ENCODE measurements around the gene EMC9.
"Not testable (repeated sequence)": the region's sequence is repeated elsewhere in the genome, so short reads cannot be mapped to it uniquely, and the experiment has no call there.

Gene EMC9

DNA sequence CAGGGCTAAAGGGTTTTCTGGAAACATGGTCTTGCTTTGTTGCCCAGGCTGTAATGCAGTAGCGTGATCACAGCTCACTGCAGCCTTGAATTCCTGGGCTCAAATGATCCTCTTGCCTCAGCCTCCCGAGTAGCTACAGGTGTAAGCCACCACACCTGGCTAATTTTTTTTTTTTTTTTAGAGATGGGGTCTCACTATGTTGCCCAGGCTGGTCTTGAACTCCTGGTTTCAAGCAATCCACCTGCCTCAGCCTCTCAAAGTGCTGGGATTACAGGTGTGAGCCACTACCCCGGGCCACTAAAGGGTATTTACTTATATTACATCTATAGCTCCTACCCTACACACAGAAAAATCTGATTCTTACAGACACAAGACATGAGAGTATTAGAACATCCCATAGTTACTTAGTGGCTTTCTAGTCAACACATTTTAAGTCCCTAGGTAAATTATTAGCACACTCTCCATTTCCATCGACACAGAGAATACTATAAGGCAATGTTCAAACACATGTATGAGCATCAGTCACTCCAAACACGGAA is 33.0 kb downstream of the EMC9 start:
- DNase-seq (ENCODE audit: low read depth in 2 of 2), result no peak

DNA sequence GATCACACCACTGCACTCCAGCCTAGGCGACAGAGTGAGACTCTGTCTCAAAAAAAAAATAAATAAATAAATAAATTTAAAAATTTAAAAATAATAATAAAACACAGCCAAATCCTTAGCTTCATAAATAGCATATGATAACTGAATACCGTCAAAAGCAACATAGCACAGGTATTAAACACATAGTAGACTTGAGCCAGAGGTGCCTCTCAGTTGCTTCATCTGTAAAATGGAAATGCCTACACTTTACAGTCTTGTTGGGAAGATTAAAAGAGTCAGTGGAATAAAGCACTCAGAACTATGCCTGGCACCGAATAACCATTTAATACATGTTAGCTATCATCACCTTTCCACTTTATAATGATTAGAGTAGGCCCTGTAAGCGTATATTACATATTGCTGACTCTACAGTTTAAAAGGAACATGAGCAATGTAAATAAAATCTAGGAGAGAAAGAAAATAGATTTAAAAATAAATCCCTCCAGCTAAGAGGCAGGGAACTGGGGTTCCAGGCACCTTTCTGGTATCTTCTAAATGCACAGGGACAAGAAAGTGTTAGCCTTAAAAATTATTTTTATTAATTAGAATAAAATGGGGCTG is 34.6 kb downstream of the EMC9 start:
- no peak for DNase-seq (ENCODE audit: low read depth in 2 of 2)

DNA sequence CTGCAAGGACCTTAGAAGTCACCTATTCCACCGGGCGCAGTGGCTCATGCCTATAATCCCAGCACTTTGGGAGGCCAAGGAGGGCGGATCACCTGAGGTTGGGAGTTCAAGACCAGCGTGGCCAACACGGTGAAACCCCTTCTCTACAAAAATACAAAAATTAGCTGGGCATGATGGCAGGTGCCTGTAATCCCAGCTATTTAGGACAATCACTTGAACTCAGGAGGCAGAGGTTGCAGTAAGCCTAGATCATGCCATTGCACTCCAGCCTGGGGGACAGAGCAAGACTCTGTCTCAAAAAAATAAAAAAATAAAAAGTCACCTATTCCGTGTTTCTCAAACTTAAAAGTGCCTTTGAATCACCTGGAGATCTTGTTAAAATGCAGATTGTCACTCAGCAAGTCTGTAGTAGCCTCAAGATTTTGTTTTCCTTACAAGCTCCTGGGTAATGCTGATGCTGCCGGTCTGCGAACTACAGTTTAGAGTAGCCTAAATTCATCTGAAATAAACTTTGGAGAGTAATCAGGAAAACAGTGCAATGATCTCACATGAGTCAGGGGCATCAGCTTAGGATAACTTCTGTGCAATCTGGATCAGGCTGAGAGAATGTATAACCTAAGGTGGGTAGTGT is 35.7 kb downstream of the EMC9 start:
- not testable (repeated sequence) for DNase-seq (ENCODE audit: low read depth in 2 of 2)

DNA sequence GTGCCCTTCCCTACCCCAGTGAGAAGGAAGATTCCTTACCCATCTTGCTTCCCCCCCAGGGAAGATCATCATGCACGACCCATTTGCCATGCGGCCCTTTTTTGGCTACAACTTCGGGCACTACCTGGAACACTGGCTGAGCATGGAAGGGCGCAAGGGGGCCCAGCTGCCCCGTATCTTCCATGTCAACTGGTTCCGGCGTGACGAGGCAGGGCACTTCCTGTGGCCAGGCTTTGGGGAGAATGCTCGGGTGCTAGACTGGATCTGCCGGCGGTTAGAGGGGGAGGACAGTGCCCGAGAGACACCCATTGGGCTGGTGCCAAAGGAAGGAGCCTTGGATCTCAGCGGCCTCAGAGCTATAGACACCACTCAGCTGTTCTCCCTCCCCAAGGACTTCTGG is 37.9 kb downstream of the EMC9 start:
- DNase-seq (ENCODE audit: low read depth in 2 of 2), result no peak

DNA sequence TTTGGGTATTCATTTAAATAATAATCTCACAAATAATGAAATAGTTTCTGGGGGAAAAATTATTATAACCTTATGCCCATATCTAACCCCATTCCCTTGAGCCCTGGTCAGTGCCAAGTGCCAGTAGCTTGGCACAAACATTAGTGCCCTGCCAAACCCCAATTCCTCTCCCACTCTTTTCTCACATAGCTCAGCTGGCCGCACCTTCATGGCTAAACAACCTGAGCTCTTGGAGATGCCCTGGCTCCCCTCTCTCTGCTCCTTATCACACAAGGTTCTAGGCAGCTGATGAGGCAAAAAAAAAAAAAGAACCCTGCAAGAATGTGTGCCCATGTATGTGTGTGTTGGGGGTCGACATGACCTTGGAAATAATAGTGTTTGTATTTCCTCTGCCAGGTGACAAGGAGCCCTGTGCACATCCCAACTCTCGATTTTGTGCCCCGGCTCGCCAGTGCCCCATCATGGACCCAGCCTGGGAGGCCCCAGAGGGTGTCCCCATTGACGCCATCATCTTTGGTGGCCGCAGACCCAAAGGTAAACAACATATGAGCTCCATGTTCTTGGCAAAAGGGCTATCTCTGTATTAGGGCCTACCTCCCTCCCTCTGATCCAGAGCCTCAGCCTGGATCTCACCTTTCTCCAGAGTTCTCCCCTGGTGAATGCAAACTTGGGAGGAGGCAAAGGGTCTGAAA is 38.9 kb downstream of the EMC9 start:
- no peak for DNase-seq (ENCODE audit: low read depth in 2 of 2)

DNA sequence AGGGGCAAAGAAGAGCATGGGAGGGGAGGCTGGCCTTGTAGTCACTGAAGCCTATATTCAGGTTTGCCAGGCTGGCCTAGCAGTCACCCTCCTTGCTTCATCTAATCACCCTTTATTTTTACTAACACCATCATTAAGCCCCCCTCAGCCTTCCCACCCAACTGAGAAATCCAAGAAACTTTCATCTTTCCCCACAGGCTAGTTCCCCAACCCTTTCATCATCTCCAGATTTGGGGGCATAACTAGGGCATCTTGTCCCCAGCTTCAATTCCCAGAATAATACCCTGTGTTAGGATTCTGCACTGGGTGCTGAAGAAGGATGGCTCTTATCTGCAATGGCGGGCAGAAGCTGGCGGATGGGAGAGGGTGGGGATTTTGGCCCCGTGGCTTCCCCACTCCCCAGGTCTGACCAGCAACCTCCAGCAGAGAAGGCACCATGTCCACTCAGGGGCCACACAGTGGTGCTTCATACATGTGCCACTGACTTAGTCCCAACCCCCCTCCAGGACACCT is 40.4 kb downstream of the EMC9 start:
- no peak for DNase-seq (ENCODE audit: low read depth in 2 of 2)

DNA sequence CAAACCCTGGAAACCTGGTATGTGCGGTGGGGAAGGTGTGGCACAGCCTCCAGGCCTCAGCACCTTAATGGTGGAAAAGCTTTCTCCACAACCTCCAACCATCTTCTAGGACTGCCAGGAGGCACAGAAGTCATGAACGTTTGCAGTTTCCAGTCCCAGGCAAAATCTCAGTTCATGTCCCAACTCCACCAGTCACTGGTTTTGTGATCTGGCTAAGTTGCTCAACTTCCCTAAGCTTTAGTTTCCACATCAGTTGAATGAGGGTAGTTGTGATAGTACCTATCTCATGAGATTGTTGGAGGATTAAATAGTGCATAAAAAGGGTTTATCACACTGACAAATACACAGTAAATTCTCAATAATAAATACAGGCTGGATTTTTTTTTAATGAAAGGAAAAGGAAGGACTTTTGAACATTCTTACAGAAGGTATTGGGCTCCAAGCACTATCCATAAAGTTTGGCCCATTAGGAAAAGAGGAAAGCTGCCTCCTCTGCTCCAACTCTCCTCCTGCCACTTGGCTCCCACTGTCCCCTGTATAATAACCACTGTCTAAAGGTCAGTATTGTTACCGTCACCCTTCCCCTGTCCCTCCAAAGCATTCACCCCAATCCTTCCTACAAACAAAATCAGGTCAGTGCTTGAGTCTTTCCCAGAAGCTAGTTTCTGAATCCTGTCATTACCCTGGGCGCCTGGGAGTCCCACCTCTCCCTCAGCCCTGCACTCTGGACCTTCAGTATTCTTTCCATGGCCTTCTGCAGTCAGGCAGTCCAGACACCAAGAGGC is 41.0 kb downstream of the EMC9 start:
- no peak for DNase-seq (ENCODE audit: low read depth in 2 of 2)

DNA sequence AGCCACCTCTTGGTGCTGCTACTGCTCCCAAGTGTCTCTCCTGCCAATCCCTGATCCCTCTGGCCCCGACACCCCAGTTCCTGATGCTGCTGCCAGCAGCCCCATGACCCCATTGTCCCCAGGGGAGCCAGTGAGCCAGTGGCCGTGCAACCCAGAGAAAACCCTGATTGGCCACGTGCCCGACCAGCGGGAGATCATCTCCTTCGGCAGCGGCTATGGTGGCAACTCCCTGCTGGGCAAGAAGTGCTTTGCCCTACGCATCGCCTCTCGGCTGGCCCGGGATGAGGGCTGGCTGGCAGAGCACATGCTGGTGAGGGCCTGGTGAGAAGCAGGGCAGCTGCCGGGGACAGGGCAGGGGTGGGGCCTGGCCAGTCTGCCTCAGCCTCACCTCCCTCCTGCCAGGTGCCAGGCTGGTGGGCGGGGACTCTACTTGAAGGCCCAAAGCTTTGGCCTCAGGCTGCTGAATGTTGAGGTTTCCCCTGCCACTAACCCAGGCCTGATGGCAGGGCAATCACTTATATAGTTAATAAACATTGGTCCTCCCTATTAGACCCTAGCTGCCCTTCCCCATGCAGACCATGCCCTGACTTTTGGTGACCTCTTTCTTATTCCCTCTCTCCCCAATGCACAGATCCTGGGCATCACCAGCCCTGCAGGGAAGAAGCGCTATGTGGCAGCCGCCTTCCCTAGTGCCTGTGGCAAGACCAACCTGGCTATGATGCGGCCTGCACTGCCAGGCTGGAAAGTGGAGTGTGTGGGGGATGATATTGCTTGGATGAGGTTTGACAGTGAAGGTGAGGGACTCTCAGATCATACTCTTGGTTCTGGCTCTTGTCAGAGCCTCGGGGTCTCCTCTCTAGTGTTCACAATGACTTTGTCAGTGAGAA is 42.2 kb downstream of the EMC9 start:
- DNase-seq (ENCODE audit: low read depth in 2 of 2), result no peak

DNA sequence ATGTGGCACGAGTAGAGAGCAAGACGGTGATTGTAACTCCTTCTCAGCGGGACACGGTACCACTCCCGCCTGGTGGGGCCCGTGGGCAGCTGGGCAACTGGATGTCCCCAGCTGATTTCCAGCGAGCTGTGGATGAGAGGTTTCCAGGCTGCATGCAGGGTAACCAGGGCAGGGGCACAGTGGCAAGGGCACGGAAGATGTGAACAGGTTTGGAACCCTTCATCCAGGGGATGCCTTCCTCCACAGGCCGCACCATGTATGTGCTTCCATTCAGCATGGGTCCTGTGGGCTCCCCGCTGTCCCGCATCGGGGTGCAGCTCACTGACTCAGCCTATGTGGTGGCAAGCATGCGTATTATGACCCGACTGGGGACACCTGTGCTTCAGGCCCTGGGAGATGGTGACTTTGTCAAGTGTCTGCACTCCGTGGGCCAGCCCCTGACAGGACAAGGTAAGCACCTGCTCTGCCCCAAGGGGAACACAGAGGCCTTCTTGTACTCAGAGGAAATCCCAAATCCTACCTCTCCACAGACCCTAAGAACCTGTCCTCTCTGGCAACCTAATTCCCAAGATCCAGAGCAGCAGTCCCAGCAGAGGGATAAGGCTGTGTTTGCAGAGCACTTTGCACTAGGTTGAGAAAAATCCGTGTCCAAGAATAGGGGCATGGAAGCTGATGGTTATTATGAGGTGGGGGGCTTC is 43.0 kb downstream of the EMC9 start:
- no peak for DNase-seq (ENCODE audit: low read depth in 2 of 2)

DNA sequence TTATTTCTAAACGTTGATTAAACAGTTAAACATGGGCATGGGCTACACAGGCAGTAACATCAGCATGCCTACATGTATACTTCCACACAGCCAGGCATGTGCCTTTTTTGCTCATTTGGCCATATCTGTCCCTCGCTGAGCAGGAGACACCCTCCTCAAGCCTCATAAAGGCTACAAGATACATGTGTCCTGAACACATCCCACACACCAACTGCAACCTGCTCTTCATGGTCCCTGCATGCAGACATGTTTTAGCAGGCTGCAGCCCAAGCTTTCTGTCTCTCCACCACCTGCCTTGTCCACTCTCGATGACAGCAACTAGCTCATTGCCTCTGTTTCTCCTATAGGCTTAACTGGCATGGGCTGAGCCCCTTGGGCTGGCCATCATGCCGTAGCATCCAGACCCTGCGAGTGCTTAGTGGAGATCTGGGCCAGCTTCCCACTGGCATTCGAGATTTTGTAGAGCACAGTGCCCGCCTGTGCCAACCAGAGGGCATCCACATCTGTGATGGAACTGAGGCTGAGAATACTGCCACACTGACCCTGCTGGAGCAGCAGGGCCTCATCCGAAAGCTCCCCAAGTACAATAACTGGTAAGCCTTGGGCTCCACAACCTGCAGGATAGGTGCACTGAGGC is 44.7 kb downstream of the EMC9 start:
- no peak for DNase-seq (ENCODE audit: low read depth in 2 of 2)

DNA sequence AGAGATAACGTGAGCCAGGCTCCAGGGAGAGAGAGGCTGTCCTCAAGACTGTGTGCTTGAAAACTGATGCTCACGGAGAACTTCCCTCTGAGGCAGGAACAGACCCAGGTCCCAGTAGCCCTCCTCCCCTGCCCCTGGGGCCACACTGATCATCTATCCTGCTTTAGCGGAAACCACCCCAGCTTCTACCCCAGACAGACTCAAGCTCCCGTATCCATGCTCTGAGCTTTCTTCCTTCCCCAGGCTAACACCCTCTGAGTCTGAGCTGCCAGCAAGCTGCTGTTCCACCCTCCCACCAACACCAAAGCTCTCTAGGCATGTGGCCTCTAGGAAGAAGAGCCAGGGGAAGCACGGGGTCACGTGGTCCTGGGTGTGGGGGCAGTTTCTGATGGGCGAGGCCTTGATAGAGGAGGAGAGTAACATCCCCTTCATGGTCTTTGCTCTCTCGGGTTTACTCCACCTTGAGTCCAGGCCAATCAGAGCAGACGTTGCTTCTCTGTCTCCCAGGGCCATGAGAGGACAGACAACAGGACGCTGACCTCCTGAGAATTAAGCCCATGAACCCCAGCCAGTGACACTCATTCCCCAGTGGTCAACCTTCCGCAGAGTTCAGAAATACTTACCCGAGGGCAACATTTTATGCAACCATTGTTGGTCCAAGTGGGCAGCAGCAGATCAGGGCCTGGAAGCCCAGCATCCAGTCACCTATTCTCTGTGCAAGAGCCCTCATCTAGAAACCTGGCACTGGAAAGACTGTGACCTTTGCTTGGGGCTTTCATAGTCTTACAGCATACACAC is 45.9 kb downstream of the EMC9 start:
- peak; percentile 28 to 66 for DNase-seq (ENCODE audit: low read depth in 2 of 2)

DNA sequence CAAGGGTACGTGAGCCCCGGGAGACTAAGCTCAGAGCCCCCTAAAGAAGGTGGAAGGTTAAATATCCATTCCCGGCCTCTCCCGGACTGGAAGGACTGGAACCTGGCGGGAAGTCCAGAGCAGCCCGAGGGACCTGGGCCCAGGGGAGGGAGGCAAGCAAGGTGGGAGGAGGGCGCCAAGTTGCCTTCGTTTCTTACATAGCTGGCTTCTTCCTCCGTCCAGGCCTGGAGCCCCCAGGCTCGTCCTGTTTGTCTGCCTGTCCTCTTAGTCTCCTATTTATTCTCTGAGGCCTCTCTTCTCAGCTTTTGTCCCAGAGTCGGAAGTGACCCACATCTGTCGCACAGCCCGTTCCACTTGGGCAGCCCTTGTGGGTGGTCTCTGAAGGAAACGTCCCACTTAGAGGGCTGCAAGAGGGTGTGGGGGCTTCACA is 46.5 kb downstream of the EMC9 start:
- DNase-seq (ENCODE audit: low read depth in 2 of 2), result no peak

DNA sequence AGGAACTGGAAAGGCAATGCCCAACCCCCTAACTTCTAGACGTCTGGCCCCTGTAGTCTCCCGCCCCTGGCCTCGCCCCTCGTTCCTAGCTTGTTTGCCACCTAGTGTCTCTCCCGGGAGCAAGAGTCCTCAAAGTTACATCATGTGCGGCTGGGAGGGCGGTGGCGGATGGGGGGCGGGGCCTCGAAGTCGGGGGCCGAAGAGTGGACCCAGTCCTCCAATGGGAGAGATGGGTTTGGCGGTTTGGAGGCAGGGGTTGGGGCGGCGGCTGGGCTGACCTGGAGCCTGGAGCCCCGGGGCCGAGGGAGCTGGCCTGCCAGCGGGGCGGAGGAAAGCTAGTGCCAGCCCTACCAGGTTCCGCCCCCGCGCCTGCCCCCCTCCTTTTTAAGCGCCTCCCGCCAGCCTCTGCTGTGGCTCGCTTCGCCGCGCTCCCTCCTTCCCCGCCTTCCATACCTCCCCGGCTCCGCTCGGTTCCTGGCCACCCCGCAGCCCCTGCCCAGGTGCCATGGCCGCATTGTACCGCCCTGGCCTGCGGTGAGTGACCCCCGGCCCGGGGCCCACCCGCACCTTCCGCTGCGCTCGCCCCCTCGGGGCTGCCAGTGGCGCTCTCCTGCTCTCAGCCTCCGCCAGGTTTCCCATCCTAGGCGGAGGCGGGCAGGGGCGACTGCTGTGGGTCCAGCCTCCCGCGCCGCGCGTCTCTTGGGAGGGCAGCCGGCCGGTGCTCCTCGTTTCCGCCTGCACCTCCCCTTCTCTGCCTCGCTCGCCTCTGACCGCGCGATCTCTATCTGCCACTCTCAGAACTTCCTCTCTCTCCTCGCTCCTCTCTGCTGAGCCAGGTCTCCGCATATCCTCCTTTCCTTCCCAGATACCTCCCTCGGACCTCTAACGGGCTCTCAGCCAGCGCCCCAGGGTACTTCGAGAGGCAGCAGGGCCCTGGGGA is 47.2 kb downstream of the EMC9 start, which contains the start of gene PCK2:
PCK2 (plus strand) TSS at position 411 of the 940 bp plus-strand sequence; CDS start at position 506, 95 bp downstream.
- peak; percentile 73 to 92 for DNase-seq (ENCODE audit: low read depth in 2 of 2)

DNA sequence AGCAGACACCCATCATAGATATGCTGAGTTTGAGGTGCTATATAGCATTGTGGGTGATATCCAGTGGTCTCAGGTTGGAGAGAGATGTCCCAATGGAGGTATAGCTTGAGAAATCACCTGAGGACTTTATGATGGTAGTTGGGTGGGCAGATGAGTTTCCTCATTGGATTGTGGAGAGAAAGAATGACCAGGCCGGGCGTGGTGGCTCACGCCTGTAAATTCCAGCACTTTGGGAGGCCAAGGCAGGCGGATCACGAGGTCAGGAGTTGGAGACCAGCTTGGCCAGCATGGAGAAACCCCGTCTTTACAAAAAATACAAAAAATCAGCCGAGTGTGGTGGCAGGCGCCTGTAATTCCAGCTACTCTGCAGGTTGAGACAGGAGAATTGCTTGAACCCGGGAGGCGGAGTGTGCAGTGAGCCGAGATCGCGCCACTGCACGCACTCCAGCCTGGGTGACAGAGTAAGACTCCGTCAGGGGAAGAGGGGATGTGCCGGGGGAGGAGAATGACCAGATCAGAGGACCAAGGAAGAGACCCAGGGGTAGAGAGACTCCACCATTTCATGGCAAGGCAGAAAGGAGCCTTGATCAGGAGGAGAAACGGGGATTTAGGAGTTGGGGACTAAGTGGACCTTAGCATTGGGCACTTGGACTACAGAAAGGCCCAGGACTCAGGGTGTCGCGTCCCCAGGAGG is 48.0 kb downstream of the EMC9 start:
- DNase-seq (ENCODE audit: low read depth in 2 of 2), result no peak

DNA sequence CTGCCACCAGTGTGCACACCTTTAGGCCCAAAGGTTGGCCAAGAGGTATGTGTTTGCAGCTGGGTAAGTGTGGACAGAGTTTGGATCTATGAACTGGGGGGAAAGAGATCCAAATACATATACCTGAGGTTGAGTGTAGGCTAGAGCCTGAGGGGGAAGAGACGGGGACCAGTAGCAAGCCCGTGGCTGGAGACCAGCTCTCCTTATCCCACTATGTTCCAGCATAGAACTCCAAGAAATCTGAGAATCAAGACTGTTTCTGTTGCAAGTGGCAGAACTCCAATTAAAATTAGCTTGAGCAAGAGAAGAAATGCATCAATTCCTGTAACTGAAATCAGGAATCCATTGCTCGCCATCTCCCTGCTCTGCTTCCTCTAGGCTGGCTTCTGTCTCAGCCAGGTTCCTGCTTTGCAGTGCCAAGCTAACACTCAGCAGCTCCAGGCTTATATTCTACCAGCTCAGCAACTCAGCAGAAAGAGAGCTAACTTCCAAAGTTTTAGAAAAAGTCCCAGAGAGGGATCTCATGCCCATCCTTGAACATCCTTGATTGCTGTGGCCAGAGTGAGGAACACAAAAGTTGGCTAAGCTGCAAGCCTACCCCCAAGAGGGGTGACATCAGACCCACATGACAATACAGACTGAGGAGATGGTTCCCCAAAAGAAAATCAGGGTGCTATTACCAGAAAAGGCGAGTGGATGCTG is 48.7 kb downstream of the EMC9 start:
- no peak for DNase-seq (ENCODE audit: low read depth in 2 of 2)

DNA sequence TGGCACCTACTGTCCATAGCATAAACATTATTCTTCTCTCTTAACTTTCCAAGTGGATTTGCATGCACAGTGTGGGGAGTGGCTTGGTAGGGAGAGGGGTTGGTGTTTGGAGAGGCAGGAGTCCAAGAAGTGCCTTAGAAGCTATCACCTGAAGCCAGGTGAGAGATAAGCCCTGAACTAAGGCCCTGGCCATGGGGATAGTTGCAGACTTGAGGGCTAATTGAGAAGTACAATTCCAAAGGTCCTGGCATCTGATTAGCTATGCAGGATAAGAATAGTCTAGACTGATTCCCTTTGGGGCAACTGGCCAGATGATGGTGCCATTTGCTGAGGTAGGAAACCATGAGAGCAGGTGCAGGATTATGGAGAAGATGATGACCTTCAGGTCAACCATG is 49.3 kb downstream of the EMC9 start:
- no peak for DNase-seq (ENCODE audit: low read depth in 2 of 2)

DNA sequence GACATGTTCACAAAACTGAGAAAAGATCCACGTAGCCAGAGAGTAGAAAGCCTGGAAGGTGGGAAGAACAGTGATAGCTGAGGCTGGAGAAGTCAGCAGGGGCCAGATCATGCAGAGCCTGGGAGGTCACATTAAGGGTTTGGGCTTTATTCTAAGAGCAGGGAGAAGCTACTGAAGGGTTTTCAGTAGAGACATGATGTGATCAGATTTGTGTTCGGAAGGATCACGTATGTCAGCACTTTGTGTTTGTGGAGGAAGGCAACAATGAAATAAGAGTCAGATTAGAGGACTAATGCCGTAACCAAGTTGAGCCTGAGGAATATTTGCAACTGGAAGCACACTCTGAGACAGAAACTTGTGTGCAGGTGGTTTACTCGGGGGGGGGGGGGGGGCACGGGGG is 51.5 kb downstream of the EMC9 start:
- DNase-seq (ENCODE audit: low read depth in 2 of 2), result no peak

Measured in stimulated activated CD4-positive, alpha-beta T cell treated with anti-CD3 and anti-CD28 coated beads, Interleukin-12 subunit alpha, Interleukin-12 subunit beta, amount 100 ng/mL, for 24 hours (primary cell).